Activated CD4-positive, alpha-beta T cell treated with anti-CD3 and anti-CD28 coated beads, Interleukin-2, Interleukin-6, amounts not matched to agents 100 ng/mL and 50 ng/mL, durations not matched to agents 16 hours and 8 hours (primary cell): ENCODE measurements around the gene PNISR.

ENCODE experiments used
- DNase-seq: peaks from one replicate; pipeline ENCODE4 v3.0.0-alpha.2; 2020

The PNISR gene

GRCh38 chr6:99407076-99407475 lies 18.0 kb downstream of the PNISR start:
- DNase-seq: no peak

- no peak for DNase-seq
Observed at GRCh38 chr6:99402448-99402847, 22.7 kb downstream of the PNISR start.

- DNase-seq: no peak
Observed at GRCh38 chr6:99397287-99397686, 27.8 kb downstream of the PNISR start.

- DNase-seq: peak; percentile 80
Observed at GRCh38 chr6:99393698-99394531, 31.2 kb downstream of the PNISR start, which contains the start of gene COQ3. Gene COQ3, minus strand, starts transcription at chr6:99394195. Its CDS starts 16 bp downstream, at chr6:99394179.

- DNase-seq: no peak
Observed at GRCh38 chr6:99393366-99393697, 31.8 kb downstream of the PNISR start.

GRCh38 chr6:99390896-99391295 lies 34.2 kb downstream of the PNISR start:
- DNase-seq: no peak

GRCh38 chr6:99384507-99384906 lies 40.6 kb downstream of the PNISR start:
- no peak for DNase-seq

- no peak for DNase-seq
Observed at GRCh38 chr6:99378636-99379035, 46.5 kb downstream of the PNISR start.

GRCh38 chr6:99369533-99369932 lies 55.6 kb downstream of the PNISR start:
- DNase-seq: no peak

- no peak for DNase-seq
Observed at GRCh38 chr6:99366852-99367251, 58.3 kb downstream of the PNISR start.

- peak; percentile 88 for DNase-seq
Observed at GRCh38 chr6:99364026-99364425, 61.1 kb downstream of the PNISR start.

- DNase-seq: peak; percentile 76
Observed at GRCh38 chr6:99362678-99363268, 62.3 kb downstream of the PNISR start.

- no peak for DNase-seq
Observed at GRCh38 chr6:99359800-99360199, 65.3 kb downstream of the PNISR start.

- no peak for DNase-seq
Observed at GRCh38 chr6:99356641-99357040, 68.5 kb downstream of the PNISR start.

GRCh38 chr6:99354983-99355382 lies 70.1 kb downstream of the PNISR start:
- DNase-seq: no peak

- DNase-seq: no peak
Observed at GRCh38 chr6:99353126-99353525, 72.0 kb downstream of the PNISR start.

GRCh38 chr6:99350573-99350972 lies 74.5 kb downstream of the PNISR start:
- DNase-seq: no peak

- DNase-seq: peak; percentile 34
Observed at GRCh38 chr6:99349171-99350141, 75.7 kb downstream of the PNISR start, which contains the start of gene FAXC. Gene FAXC, minus strand, starts transcription at chr6:99349674. Its CDS starts 302 bp downstream, at chr6:99349372.

GRCh38 chr6:99348288-99349170 lies 76.6 kb downstream of the PNISR start:
- DNase-seq: no peak
